Lower lobe of right lung (tissue), 2 donors: ENCODE data around the gene PAK4. TPM values are rescaled to one million over a fixed set of nuclear protein-coding genes. Genes with fewer than 3 reads are reported as not detected.
A peak's percentile ranks its signal among the peaks of the same experiment; 100 is the strongest.

Experiments used
- ATAC-seq, 2 donors: fragments of 200-7000 bp; cut with Tn5 transposase; one replicate each; pipeline ENCODE4 v1.9.1; 2020 to 2022; ENCODE audit warnings: mild to moderate bottlenecking in 2 of 2, moderate library complexity in 2 of 2
- DNase-seq: peaks from one replicate; pipeline ENCODE4 v3.0.0-alpha.2; 2020
- H3K27ac ChIP-seq: fragments of 200-600 bp; one replicate; pipeline ENCODE4 v1.8.0; 2022
- H3K27me3 ChIP-seq: fragments of 200-600 bp; one replicate; pipeline ENCODE4 v1.8.0; 2022; ENCODE audit warnings: low read depth
- H3K36me3 ChIP-seq: fragments of 200-600 bp; one replicate; pipeline ENCODE4 v1.8.0; 2022; ENCODE audit warnings: mild to moderate bottlenecking
- H3K4me1 ChIP-seq: fragments of 200-600 bp; one replicate; pipeline ENCODE4 v1.8.0; 2022
- H3K4me3 ChIP-seq: fragments of 200-600 bp; one replicate; pipeline ENCODE4 v1.8.0; 2022; ENCODE audit warnings: mild to moderate bottlenecking
- H3K9me3 ChIP-seq: fragments of 200-600 bp; one replicate; pipeline ENCODE4 v1.8.0; 2022
- intact Hi-C: fragments of 100-400 bp; cut with DNase I; formaldehyde crosslinking; loops from one replicate; pipeline ENCODE4 v1.11.0; 2022
- total RNA-seq: library from RNA; stranded (reverse); fragmentation: NEBNext Ultra II Directional; extraction: Animal tissue kit (Norgen Biotek cat#: 25700); gene quantifications from one replicate; pipeline ENCODE4 v1.2.1, GENCODE V29; 2021
- TF ChIP-seq, protein P1 (sequence below): fragments of 200-600 bp; IDR thresholded peaks from one replicate; pipeline ENCODE4 v1.8.0; 2022; ENCODE audit warnings: antibody characterized with exemption, mild to moderate bottlenecking
- donor health status: DM: no; HTN: yes; CAD: no; lungs with severe emphysema.

Gene PAK4
- total RNA-seq, 1 donor from 2014 or later, result 73.0 TPM

GRCh38 chr19:39131255-39131755 lies 5.7 kb downstream of the PAK4 start:
- DNase-seq (no peak), ATAC-seq (no peak)
- intact Hi-C loops, result no loop called here
- H3K27ac ChIP-seq, result peak overlapping the region; percentile 74
- no peaks in the 10 kb centered on the region for H3K9me3 ChIP-seq
- peaks cover 79% of the 10 kb centered on the region for H3K4me1 ChIP-seq
- TF ChIP-seq, protein P1, sequence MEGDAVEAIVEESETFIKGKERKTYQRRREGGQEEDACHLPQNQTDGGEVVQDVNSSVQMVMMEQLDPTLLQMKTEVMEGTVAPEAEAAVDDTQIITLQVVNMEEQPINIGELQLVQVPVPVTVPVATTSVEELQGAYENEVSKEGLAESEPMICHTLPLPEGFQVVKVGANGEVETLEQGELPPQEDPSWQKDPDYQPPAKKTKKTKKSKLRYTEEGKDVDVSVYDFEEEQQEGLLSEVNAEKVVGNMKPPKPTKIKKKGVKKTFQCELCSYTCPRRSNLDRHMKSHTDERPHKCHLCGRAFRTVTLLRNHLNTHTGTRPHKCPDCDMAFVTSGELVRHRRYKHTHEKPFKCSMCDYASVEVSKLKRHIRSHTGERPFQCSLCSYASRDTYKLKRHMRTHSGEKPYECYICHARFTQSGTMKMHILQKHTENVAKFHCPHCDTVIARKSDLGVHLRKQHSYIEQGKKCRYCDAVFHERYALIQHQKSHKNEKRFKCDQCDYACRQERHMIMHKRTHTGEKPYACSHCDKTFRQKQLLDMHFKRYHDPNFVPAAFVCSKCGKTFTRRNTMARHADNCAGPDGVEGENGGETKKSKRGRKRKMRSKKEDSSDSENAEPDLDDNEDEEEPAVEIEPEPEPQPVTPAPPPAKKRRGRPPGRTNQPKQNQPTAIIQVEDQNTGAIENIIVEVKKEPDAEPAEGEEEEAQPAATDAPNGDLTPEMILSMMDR, result no peak
- no peaks in the 10 kb centered on the region for H3K27me3 ChIP-seq
- no peaks in the 10 kb centered on the region for H3K36me3 ChIP-seq
- H3K4me3 ChIP-seq, result no peak overlapping the region

- ATAC-seq (peak in 1 of 2 donors; percentile 10), DNase-seq (no peak)
- no peak overlapping the region for H3K4me3 ChIP-seq
- H3K27me3 ChIP-seq, result no peaks in the 10 kb centered on the region
- peak overlapping the region; percentile 74 for H3K27ac ChIP-seq
- peaks cover 74% of the 10 kb centered on the region for H3K4me1 ChIP-seq
- intact Hi-C loops, result no loop called here
- no peaks in the 10 kb centered on the region for H3K9me3 ChIP-seq
- H3K36me3 ChIP-seq, result no peaks in the 10 kb centered on the region
- TF ChIP-seq, protein P1, result no peak
Measured at GRCh38 chr19:39132344-39132969, 6.9 kb downstream of the PAK4 start.

DNA sequence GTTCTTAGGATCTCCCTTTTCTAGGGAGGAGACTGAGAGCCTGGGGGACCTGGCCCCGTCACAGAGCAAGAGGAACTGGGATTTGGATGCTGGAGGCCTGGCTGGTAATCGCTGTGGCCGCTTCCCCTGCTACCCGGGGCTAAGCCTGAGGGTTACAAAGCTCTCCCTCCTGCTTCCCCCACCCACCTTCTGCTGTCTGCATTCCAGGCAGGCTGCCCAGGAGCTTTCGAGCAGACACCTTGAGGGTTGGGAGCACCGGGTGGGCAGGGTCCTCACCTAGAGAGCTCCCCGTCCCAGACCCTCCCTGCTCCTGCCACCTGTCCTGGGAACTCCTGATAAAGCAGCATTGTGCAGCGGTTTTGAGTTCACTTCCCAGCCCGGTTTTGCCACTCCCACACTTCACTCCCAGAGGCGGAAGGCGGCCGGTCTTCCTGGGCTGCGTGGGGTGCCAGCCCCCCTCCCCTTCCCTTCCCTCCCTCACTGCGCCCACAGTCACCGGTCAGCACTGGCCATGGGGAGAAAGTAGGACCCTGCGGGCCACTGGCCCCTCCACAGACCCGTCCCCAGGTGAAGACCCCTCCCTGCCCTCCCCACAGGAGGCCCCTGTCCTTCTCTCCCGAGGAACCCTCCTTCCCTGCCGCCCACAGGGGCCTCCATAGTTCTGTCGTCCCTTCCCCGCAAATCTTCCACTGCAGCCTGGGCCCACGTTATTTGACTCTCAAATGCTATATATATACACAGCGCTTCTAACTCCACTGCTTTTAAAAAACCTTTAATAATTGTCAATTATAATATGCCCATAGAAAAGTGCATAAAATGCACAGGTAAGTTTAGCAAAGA lies 8.1 kb downstream of the PAK4 start:
- Histone ChIP-seq H3K27me3 (no peaks in the 10 kb centered on the region), H3K4me3 (peak overlapping the region; percentile 38), H3K9me3 (no peaks in the 10 kb centered on the region), H3K4me1 (peaks cover 69% of the 10 kb centered on the region), H3K36me3 (no peaks in the 10 kb centered on the region), H3K27ac (peak overlapping the region; percentile 74)
- DNase-seq (no peak), ATAC-seq (peak; percentile 75 to 86)
- intact Hi-C loops, result no loop called here
- TF ChIP-seq, protein P1, result no peak

DNA sequence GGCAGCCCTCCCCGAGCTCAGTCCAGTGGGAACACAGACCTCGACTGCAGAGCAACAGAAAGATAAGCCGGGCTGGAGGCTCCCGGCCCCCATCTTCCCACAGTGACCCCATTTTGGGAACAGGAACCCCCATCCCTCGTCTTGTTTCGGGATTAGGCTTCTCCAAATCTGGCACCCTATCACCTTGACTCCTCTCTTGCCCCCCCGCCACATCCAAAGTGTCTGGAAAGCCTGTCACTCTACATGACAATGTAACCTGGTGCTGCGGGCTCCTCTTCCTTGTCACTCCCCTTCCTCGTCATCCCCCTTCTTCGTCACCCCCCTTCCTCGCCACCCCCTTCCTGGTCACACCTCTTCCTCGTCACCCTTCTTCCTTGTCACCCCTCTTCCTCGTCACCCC lies 10.1 kb downstream of the PAK4 start:
- no peak for DNase-seq
- TF ChIP-seq, protein P1, result no peak
- intact Hi-C loops, result no loop called here
- Histone ChIP-seq H3K27ac (no peak overlapping the region), H3K9me3 (no peaks in the 10 kb centered on the region), H3K4me3 (no peak overlapping the region), H3K36me3 (no peaks in the 10 kb centered on the region), H3K27me3 (no peaks in the 10 kb centered on the region), H3K4me1 (peaks cover 71% of the 10 kb centered on the region)
- ATAC-seq, result no peak

- Histone ChIP-seq H3K27ac (peak overlapping the region; percentile 74), H3K4me3 (peak overlapping the region; percentile 45), H3K36me3 (no peaks in the 10 kb centered on the region), H3K4me1 (peaks cover 66% of the 10 kb centered on the region), H3K27me3 (no peaks in the 10 kb centered on the region), H3K9me3 (no peaks in the 10 kb centered on the region)
- TF ChIP-seq, protein P1, result no peak
- no peak for ATAC-seq
- intact Hi-C loops, result no loop called here
- DNase-seq, result no peak
Measured at GRCh38 chr19:39136225-39136940, 10.8 kb downstream of the PAK4 start.
